LNCaP clone FGC (cell line): ENCODE data around the gene CD5L.

Source experiments
- DNase-seq: peaks from one replicate; pipeline ENCODE4 v3.0.0-alpha.2; 2011; ENCODE audit warnings: low read depth
- H3K4me3 ChIP-seq: 2 replicates; pipeline ENCODE4 v1.5.1; 2011; ENCODE audit warnings: mild to moderate bottlenecking, low read depth, low read length, control low read depth
- TF ChIP-seq, protein P1 (sequence below): IDR thresholded peaks from 2 replicates; pipeline ENCODE4 v1.5.1; 2012; ENCODE audit warnings: mild to moderate bottlenecking; ENCODE audit not compliant: control insufficient read depth, insufficient read depth; ENCODE audit errors: extremely low read depth

Gene CD5L

DNA sequence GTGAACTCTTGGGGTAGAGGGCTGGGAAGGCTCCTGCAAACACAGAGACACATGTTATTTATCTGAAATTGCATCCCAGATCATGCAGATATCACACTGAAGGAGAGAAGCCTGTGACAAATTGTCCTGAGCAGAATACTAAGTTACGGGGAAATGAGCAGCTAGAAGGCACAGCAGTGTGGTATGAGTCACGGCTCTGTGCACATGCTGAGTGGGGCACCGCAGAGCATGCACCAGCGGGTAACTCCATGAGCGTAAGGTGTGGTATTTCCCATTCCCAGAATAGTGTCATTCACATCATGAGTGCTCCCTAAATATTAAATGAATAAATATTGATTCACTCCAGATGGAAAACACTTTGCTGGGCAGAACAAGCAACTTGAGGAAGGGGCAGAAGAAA lies 43.4 kb downstream of the CD5L start:
- H3K4me3 ChIP-seq: no peak overlapping the region
- DNase-seq: no peak
- TF ChIP-seq, protein P1, sequence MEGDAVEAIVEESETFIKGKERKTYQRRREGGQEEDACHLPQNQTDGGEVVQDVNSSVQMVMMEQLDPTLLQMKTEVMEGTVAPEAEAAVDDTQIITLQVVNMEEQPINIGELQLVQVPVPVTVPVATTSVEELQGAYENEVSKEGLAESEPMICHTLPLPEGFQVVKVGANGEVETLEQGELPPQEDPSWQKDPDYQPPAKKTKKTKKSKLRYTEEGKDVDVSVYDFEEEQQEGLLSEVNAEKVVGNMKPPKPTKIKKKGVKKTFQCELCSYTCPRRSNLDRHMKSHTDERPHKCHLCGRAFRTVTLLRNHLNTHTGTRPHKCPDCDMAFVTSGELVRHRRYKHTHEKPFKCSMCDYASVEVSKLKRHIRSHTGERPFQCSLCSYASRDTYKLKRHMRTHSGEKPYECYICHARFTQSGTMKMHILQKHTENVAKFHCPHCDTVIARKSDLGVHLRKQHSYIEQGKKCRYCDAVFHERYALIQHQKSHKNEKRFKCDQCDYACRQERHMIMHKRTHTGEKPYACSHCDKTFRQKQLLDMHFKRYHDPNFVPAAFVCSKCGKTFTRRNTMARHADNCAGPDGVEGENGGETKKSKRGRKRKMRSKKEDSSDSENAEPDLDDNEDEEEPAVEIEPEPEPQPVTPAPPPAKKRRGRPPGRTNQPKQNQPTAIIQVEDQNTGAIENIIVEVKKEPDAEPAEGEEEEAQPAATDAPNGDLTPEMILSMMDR: no peak

DNA sequence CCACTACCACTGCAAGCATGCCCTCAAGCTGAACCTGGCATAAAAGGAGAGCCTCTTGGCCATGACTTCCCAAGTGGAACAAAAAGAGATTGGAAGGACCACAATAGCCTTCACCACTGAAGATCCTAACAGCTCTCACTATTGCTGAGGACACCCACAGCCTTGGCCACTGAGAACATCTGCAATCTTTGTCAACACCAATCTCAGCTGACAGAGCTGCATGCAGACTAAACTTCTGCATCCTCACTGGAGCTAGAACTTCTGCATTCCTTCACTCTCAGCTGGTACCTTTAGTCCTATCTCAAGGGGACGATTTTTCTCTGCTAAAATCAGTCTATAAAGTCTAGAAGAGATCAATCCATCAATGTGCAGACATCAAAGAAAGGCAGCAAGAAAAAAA lies 56.4 kb downstream of the CD5L start:
- TF ChIP-seq, protein P1: no peak
- no peak overlapping the region for H3K4me3 ChIP-seq
- DNase-seq: no peak

DNA sequence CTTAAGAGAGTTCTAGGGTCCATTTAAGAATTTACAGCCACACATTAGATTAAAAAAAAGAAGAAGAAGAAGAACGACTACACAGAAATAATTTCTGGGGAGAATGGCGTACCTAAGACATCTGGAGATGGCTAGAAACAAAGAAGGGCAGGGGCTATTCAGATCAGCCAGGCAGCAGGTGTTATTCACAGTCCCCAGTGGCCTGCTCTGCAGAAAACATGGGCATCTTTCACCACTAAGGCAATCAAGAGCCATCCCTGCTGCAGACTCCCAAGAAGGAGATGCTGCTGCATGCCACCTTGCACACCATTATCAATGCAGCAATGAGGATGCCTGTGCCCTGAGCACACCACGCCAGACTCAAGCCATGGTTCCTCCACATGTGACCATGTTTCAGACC lies 56.8 kb downstream of the CD5L start:
- TF ChIP-seq, protein P1: no peak
- no peak for DNase-seq
- no peak overlapping the region for H3K4me3 ChIP-seq

DNA sequence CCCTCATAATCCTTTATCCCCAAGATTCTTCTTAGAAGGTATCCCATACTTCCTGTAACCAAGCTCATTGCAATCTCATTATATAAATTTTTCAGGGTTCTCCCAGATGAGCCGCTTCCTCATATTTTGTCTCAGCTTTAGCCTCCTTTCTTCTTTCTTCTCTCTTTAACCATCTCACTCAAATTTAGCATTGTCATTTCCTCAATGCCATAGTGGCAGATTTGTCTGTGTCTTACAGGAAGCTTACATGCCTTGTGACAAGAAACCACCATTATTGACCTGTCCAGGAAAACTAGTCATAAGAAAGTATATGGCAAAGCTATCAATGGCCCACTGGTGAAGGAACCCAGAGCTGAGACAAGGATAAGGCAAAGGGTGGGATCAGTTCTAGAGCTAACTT lies 58.7 kb downstream of the CD5L start:
- H3K4me3 ChIP-seq: no peak overlapping the region
- no peak for DNase-seq

DNA sequence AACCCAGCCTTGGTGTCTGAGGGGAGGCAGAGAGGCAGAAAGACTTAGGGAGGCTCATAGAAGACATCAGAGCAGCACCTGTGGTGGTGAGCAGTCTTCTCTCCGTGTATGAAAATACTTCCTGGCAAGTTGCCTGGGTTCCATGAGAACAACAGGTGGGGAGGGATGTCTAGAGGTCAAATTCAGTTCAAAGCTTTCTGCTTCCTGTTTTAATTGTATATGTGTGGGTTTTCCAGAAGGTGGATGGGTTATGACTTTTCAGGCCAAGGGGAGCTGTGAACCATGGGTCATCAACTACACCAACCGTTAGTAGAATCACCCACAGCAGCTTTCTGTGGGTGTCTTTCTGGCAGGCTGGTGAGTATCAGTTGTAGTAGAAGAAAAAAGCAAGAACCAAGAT lies 60.6 kb downstream of the CD5L start:
- H3K4me3 ChIP-seq: no peak overlapping the region
- DNase-seq: no peak
- TF ChIP-seq, protein P1: no peak

More for the DNA sequence above, 58.7 kb downstream of the CD5L start:
- TF ChIP-seq, protein P1: no peak
